GM12875 (cell line): ENCODE results near the gene GAK.

Experiments
- H3K4me3 ChIP-seq: one replicate; pipeline ENCODE4 v1.5.1; 2011; ENCODE audit warnings: low read depth, low read length, control low read depth
- TF ChIP-seq, protein P1 (sequence below): IDR thresholded peaks from 2 replicates; pipeline ENCODE4 v1.5.1; 2011; ENCODE audit warnings: low read depth, mild to moderate bottlenecking, control low read depth, inconsistent platforms, low read length, moderate library complexity, borderline replicate concordance; ENCODE audit not compliant: insufficient read depth

Gene GAK

DNA sequence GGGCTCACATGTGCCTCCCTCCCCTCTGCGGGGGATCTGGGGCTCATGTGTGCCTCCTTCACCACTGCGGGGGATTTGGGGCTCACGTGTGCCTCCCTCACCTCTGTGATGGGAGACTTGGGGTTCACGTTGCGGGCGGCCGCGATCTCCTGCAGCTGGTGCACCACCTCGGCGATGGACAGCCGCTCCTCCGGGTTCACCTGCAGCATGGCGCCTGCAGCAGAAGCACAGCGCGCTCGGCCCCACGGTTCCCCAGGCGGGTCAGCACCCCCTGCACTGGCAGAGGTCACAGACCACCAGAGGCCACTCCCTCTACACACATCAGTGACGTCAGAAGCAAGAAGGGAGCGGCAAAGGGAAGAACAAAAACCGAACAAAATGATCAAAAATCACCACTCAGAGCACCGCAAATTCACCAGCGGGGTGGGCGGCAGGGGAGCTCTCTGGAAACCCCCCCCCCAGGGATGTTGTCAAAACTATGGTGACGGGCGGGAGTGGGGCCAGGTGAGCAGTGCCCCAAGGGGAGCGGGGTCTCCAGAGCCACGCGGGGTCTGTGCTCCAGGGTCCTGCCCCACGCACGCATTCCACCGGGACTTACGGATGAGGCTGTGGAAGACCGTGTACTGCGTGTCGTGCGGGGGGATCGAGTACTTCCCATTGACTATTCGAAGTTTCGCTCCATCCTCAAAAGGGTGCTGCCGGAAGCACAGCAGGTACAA is 38.7 kb downstream of the GAK start:
- TF ChIP-seq, protein P1, sequence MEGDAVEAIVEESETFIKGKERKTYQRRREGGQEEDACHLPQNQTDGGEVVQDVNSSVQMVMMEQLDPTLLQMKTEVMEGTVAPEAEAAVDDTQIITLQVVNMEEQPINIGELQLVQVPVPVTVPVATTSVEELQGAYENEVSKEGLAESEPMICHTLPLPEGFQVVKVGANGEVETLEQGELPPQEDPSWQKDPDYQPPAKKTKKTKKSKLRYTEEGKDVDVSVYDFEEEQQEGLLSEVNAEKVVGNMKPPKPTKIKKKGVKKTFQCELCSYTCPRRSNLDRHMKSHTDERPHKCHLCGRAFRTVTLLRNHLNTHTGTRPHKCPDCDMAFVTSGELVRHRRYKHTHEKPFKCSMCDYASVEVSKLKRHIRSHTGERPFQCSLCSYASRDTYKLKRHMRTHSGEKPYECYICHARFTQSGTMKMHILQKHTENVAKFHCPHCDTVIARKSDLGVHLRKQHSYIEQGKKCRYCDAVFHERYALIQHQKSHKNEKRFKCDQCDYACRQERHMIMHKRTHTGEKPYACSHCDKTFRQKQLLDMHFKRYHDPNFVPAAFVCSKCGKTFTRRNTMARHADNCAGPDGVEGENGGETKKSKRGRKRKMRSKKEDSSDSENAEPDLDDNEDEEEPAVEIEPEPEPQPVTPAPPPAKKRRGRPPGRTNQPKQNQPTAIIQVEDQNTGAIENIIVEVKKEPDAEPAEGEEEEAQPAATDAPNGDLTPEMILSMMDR = no peak
- H3K4me3 ChIP-seq = no peak overlapping the region

DNA sequence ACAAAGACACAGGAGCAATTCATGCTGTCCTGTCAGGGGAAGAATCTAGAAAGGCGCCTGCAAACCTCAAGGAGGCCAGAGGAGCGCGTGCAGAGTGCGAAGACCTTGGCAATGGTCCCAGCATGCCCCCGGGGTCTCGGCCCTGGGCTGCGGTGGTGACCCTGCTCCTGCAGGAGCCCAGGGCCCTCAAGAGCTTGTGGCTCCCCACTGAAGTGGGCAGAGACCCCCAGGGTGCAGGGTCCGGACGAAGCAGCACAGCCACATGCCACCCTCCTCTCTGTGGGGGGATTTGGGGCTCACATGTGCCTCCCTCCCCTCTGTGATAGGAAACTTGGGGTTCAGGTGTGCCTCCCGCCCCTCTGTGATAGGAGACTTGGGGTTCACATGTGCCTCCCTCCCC is 39.3 kb downstream of the GAK start:
- TF ChIP-seq, protein P1 = no peak
- H3K4me3 ChIP-seq = no peak overlapping the region

GRCh38 chr4:891747-892146 is 40.4 kb downstream of the GAK start:
- TF ChIP-seq, protein P1 = peak; percentile 18; the same call in 1 of the 2 replicates
- no peak overlapping the region for H3K4me3 ChIP-seq

DNA sequence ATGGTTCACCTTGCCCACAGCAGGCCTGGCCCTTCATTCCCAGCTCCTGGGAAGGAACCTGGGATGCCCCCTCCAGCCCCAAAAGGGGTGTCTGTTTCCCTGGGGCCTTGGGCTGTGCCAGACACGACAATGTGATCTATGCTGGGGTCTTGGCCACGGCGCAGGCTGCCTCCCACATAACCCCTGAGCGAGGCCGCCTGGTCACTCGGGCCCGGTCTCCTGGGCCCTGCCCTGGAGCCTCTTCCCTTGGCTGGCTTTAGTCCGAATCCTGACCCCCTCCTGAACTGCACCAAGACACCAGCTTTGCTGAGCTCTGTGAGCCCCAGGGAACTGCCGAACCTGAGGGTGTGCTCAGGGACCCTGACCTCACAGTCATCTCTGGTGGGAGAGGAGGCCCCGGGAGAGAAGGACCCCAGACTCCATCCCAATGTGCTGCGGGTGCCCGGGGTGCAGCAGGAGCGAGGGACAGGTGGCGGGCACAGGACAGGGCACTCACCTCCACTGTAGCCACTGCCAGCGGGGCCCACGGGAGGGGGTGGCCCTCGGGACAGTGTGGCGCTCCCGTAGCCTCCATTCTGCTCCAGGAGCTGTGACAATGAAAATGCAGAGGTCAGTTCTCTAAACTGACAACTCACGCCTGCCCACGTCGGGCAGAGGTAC is 42.0 kb downstream of the GAK start:
- TF ChIP-seq, protein P1 = no peak
- no peak overlapping the region for H3K4me3 ChIP-seq

DNA sequence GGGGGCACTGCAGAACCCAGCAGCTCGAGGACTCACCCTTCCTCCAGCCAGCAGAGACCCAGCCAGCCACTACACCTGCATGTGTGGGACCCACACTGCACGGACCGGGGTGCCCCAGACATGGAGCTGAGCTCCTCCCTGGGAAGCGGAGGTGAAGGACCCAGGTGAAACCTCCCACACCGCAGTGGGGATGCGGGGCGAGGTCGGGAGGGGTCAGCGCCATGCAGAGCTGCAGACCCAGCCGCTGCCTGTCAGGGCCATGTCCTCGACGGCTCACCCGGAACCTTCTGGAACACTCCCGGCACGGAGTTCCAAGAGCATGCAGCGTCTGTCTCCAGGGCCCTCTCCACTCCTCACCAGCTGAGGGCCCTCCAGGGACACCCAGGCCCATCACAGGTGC is 42.6 kb downstream of the GAK start:
- TF ChIP-seq, protein P1 = no peak
- H3K4me3 ChIP-seq = no peak overlapping the region

DNA sequence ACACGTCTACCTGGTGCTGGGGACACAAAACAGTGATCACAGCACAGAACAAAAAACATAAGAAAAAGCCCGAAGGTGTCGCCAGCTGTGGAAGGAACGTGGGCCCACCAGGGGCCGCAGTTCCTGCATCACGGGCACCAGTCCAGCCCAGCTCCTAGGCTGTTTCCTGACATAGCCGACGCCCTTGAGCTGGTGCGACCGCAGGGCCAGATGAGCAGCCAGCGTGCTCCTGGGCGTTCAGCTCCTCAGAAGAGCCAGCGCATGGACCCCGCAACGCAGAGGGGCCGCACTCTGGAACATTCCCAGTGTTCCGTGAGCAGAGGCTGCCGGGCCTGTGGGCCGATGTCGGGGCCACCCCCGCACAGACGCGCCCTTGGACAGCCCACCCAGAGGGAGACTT is 44.1 kb downstream of the GAK start:
- H3K4me3 ChIP-seq = no peak overlapping the region
- TF ChIP-seq, protein P1 = no peak
